ENCODE measurements around the gene PLET1.
A peak's percentile ranks its signal among the peaks of the same experiment; 100 is the strongest.

Gene PLET1

GRCh38 chr11:112285841-112286311 lies 25.2 kb upstream of the PLET1 start:
- DNase-seq (ENCODE audit: extremely low spot score, insufficient read length, low read depth) (no peak), FAIRE-seq (no peak)

GRCh38 chr11:112281726-112282125 lies 21.1 kb upstream of the PLET1 start:
- no peak for DNase-seq (ENCODE audit: extremely low spot score, insufficient read length, low read depth)

GRCh38 chr11:112280268-112281126 lies 19.8 kb upstream of the PLET1 start:
- FAIRE-seq (peak; percentile 89), DNase-seq (ENCODE audit: extremely low spot score, insufficient read length, low read depth) (peak; percentile 56)

More at GRCh38 chr11:112281726-112282125, 21.1 kb upstream of the PLET1 start:
- no peak for FAIRE-seq

GRCh38 chr11:112279901-112280267 lies 19.2 kb upstream of the PLET1 start:
- peak; percentile 56 for FAIRE-seq
- peak; percentile 45 for DNase-seq (ENCODE audit: extremely low spot score, insufficient read length, low read depth)

- FAIRE-seq (no peak), DNase-seq (ENCODE audit: extremely low spot score, insufficient read length, low read depth) (no peak)
These were observed 18.1 kb upstream of the PLET1 start for GRCh38 chr11:112278803-112279202.

- FAIRE-seq (no peak), DNase-seq (ENCODE audit: extremely low spot score, insufficient read length, low read depth) (no peak)
These were observed 17.3 kb upstream of the PLET1 start for GRCh38 chr11:112277941-112278340.

- no peak for FAIRE-seq
- DNase-seq (ENCODE audit: extremely low spot score, insufficient read length, low read depth), result no peak
These were observed 16.4 kb upstream of the PLET1 start for GRCh38 chr11:112277029-112277428.

- FAIRE-seq (no peak), DNase-seq (ENCODE audit: extremely low spot score, insufficient read length, low read depth) (no peak)
These were observed 13.5 kb upstream of the PLET1 start for GRCh38 chr11:112274007-112274783.

- DNase-seq (ENCODE audit: extremely low spot score, insufficient read length, low read depth) (no peak), FAIRE-seq (no peak)
These were observed 12.4 kb upstream of the PLET1 start for GRCh38 chr11:112273066-112273465.

GRCh38 chr11:112271242-112271641 lies 10.6 kb upstream of the PLET1 start:
- DNase-seq (ENCODE audit: extremely low spot score, insufficient read length, low read depth) (no peak), FAIRE-seq (no peak)

GRCh38 chr11:112270551-112271180 lies 10.0 kb upstream of the PLET1 start:
- no peak for DNase-seq (ENCODE audit: extremely low spot score, insufficient read length, low read depth)
- no peak for FAIRE-seq

- FAIRE-seq (no peak), DNase-seq (ENCODE audit: extremely low spot score, insufficient read length, low read depth) (no peak)
These were observed 8.5 kb upstream of the PLET1 start for GRCh38 chr11:112269139-112269538.

- FAIRE-seq (no peak), DNase-seq (ENCODE audit: extremely low spot score, insufficient read length, low read depth) (no peak)
These were observed 7.7 kb upstream of the PLET1 start for GRCh38 chr11:112268406-112268805.

GRCh38 chr11:112267188-112267591 lies 6.5 kb upstream of the PLET1 start:
- DNase-seq (ENCODE audit: extremely low spot score, insufficient read length, low read depth), result no peak
- no peak for FAIRE-seq

- no peak for FAIRE-seq
- DNase-seq (ENCODE audit: extremely low spot score, insufficient read length, low read depth), result no peak
These were observed 5.7 kb upstream of the PLET1 start for GRCh38 chr11:112266410-112266778.

- DNase-seq (ENCODE audit: extremely low spot score, insufficient read length, low read depth), result no peak
- no peak for FAIRE-seq
These were observed 5.2 kb upstream of the PLET1 start for GRCh38 chr11:112265659-112266409.

- no peak for FAIRE-seq
These were observed 5.5 kb downstream of the PLET1 start for GRCh38 chr11:112255067-112255720.

GRCh38 chr11:112253605-112254242 lies 6.9 kb downstream of the PLET1 start:
- no peak for DNase-seq (ENCODE audit: extremely low spot score, insufficient read length, low read depth)
- no peak for FAIRE-seq

More at GRCh38 chr11:112255067-112255720, 5.5 kb downstream of the PLET1 start:
- no peak for DNase-seq (ENCODE audit: extremely low spot score, insufficient read length, low read depth)

All from GM18507 (cell line).